ENCODE results near the gene D2HGDH.

DNA sequence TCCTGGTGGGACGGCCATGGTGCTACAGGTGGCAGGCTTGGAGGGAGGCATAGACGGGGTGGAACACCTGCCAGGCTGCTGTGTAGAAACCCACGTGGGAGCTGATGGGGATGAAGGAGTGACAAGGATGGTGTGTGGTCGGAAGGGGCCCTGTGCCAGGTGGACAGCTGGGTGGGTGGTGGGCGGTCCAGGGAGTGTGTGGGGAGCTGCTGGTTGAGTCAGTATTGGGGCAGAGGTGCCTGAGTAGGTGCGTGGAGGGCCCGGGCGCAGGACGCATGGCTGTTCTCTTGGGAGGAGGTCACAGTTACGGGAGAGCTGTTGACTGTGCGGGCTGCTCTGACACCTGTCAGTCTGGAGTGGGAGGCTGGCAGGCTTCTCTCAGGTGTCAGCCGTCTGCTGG, 12.6 kb upstream of the D2HGDH start:
- TF ChIP-seq, protein P1, sequence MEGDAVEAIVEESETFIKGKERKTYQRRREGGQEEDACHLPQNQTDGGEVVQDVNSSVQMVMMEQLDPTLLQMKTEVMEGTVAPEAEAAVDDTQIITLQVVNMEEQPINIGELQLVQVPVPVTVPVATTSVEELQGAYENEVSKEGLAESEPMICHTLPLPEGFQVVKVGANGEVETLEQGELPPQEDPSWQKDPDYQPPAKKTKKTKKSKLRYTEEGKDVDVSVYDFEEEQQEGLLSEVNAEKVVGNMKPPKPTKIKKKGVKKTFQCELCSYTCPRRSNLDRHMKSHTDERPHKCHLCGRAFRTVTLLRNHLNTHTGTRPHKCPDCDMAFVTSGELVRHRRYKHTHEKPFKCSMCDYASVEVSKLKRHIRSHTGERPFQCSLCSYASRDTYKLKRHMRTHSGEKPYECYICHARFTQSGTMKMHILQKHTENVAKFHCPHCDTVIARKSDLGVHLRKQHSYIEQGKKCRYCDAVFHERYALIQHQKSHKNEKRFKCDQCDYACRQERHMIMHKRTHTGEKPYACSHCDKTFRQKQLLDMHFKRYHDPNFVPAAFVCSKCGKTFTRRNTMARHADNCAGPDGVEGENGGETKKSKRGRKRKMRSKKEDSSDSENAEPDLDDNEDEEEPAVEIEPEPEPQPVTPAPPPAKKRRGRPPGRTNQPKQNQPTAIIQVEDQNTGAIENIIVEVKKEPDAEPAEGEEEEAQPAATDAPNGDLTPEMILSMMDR (IDR thresholded peaks at IDR 0.05 in 8 of 11, conservative IDR thresholded peaks at IDR 0.05 in 3 of 11), result no peak
- TF ChIP-seq POLR2AphosphoS5 (IDR thresholded peaks at IDR 0.05) (peak in 1 of 3 donors; percentile 25), POLR2A (IDR thresholded peaks at IDR 0.05) (no peak)

Data from spleen (tissue), 7 donors.